GM23338 (cell line): Measurements from ENCODE around the gene POFUT2. TPM values are rescaled to one million over a fixed set of nuclear protein-coding genes. Genes with fewer than 3 reads are reported as not detected.
A peak's percentile ranks its signal among the peaks of the same experiment; 100 is the strongest.

Source experiments
- ATAC-seq: fragments of 200-7000 bp; cut with Tn5 transposase; 3 replicates; pipeline ENCODE4 v1.9.1; 2020
- DNase-seq: peaks from one replicate; pipeline ENCODE4 v3.0.0-alpha.2; 2015; ENCODE audit warnings: low spot score
- H2AFZ ChIP-seq: fragments of 200-600 bp; sonication (generic); 2 replicates; pipeline ENCODE4 v1.8.0; 2016; ENCODE audit warnings: antibody characterized with exemption, mild to moderate bottlenecking, moderate library complexity
- H3F3A ChIP-seq: fragments of 200-600 bp; sonication (generic); replicated peaks from 2 replicates; pipeline ENCODE4 v1.8.0; 2017; ENCODE audit warnings: antibody characterized with exemption, mixed run types, low read depth
- H3K27ac ChIP-seq: fragments of 200-600 bp; sonication (generic); 2 replicates; pipeline ENCODE4 v1.6.1; 2016; ENCODE audit warnings: low read depth
- H3K27me3 ChIP-seq: fragments of 200-600 bp; sonication (generic); 2 replicates; pipeline ENCODE4 v1.8.0; 2016; ENCODE audit warnings: mild to moderate bottlenecking, mixed run types, moderate library complexity; ENCODE audit not compliant: insufficient read depth
- H3K36me3 ChIP-seq: fragments of 200-600 bp; sonication (generic); 2 replicates; pipeline ENCODE4 v1.8.0; 2016; ENCODE audit warnings: mild to moderate bottlenecking; ENCODE audit not compliant: insufficient read depth
- H3K4me1 ChIP-seq: fragments of 200-600 bp; sonication (generic); 2 replicates; pipeline ENCODE4 v1.8.0; 2016; ENCODE audit warnings: mild to moderate bottlenecking, moderate library complexity; ENCODE audit not compliant: insufficient read depth
- H3K4me2 ChIP-seq: fragments of 200-600 bp; sonication (generic); 2 replicates; pipeline ENCODE4 v1.7.1; 2017; ENCODE audit warnings: mixed run types
- H3K4me3 ChIP-seq: fragments of 200-600 bp; sonication (generic); 2 replicates; pipeline ENCODE4 v1.6.1; 2016; ENCODE audit warnings: mixed run types
- H3K79me2 ChIP-seq: fragments of 200-600 bp; sonication (generic); replicated peaks from 2 replicates; pipeline ENCODE4 v1.8.0; 2017; ENCODE audit warnings: mild to moderate bottlenecking; ENCODE audit not compliant: insufficient read depth
- H3K9me2 ChIP-seq: fragments of 200-600 bp; sonication (generic); 2 replicates; pipeline ENCODE4 v1.8.0; 2017; ENCODE audit not compliant: insufficient read depth
- H4K20me1 ChIP-seq: fragments of 200-600 bp; sonication (generic); replicated peaks from 2 replicates; pipeline ENCODE4 v1.8.0; 2017; ENCODE audit warnings: mild to moderate bottlenecking; ENCODE audit not compliant: insufficient read depth
- H3K27ac Mint-ChIP-seq: 2 replicates; pipeline ENCODE4 v1.8.0; 2020; ENCODE audit warnings: inconsistent platforms, mild to moderate bottlenecking, moderate library complexity, mixed read lengths
- H3K27me3 Mint-ChIP-seq: 3 replicates; pipeline ENCODE4 v1.8.0; 2022; ENCODE audit warnings: low read depth, mild to moderate bottlenecking, moderate library complexity, mixed read lengths, inconsistent platforms; ENCODE audit not compliant: insufficient read depth, poor library complexity
- H3K36me3 Mint-ChIP-seq: 3 replicates; pipeline ENCODE4 v1.8.0; 2021; ENCODE audit warnings: low read depth, mild to moderate bottlenecking, inconsistent platforms, moderate library complexity, mixed read lengths
- H3K4me1 Mint-ChIP-seq: 3 replicates; pipeline ENCODE4 v1.8.0; 2020; ENCODE audit warnings: mild to moderate bottlenecking, inconsistent platforms, mixed read lengths
- H3K4me3 Mint-ChIP-seq: 3 replicates; pipeline ENCODE4 v1.8.0; 2021; ENCODE audit warnings: moderate library complexity, mild to moderate bottlenecking, inconsistent platforms, mixed read lengths
- H3K9me3 Mint-ChIP-seq: 3 replicates; pipeline ENCODE4 v1.8.0; 2020; ENCODE audit warnings: moderate library complexity, mild to moderate bottlenecking, inconsistent platforms, mixed read lengths
- CREB1 ChIP-seq: fragments of 250-450 bp; sonication (Bioruptor Pico); IDR thresholded peaks from 2 replicates; pipeline ENCODE4 v1.5.0; 2020; ENCODE audit warnings: low read depth, mild to moderate bottlenecking, moderate library complexity
- EZH2 ChIP-seq: fragments of 200-600 bp; sonication (generic); IDR thresholded peaks from one replicate; pipeline ENCODE4 v1.8.0; 2017; ENCODE audit warnings: antibody characterized with exemption, mild to moderate bottlenecking, low read depth; ENCODE audit not compliant: unreplicated experiment
- EZH2phosphoT487 ChIP-seq: fragments of 200-600 bp; sonication (generic); IDR thresholded peaks from one replicate; pipeline ENCODE4 v1.8.1; 2018; ENCODE audit warnings: antibody characterized with exemption; ENCODE audit not compliant: unreplicated experiment
- JUNB ChIP-seq: IDR thresholded peaks from one replicate; pipeline ENCODE4 v1.6.1; 2016; ENCODE audit warnings: antibody characterized with exemption; ENCODE audit not compliant: unreplicated experiment
- NANOG ChIP-seq: IDR thresholded peaks from 2 replicates; pipeline ENCODE4 v1.6.1; 2016; ENCODE audit warnings: antibody characterized with exemption, borderline replicate concordance
- POLR2AphosphoS5 ChIP-seq: IDR thresholded peaks from 2 replicates; pipeline ENCODE4 v1.6.1; 2016; ENCODE audit warnings: antibody characterized with exemption, low read depth
- ZNF114 ChIP-seq: fragments of 250-450 bp; sonication (Bioruptor Pico); IDR thresholded peaks from 2 replicates; pipeline ENCODE4 v1.5.0; 2020; ENCODE audit warnings: mild to moderate bottlenecking, moderate library complexity
- ZNF331 ChIP-seq: fragments of 250-450 bp; sonication (Bioruptor Pico); IDR thresholded peaks from 2 replicates; pipeline ENCODE4 v1.5.0; 2020; ENCODE audit warnings: low read depth, mild to moderate bottlenecking, moderate library complexity
- polyA plus RNA-seq: library from polyadenylated mRNA; unstranded; fragments of >200 nt; fragmentation: Nextera tagmentation; extraction: Ambion mirVana; gene quantifications from 2 replicates; pipeline ENCODE4 v1.2.1, GENCODE V29; 2016
- total RNA-seq: library from RNA; depleted of rRNA; stranded (reverse); fragments of >200 nt; shearing (Covaris generic); gene quantifications from 2 replicates; pipeline ENCODE4 v1.2.3, GENCODE V29; 2014
- TF ChIP-seq, protein P1 (sequence below), 2 experiments: fragments of 200-600 bp in 1 of 2; sonication (generic) in 1 of 2; conservative IDR thresholded peaks; 2 replicates each; pipeline versions ENCODE4 v1.5.1 to v1.6.1; 2016 to 2017; ENCODE audit warnings: antibody characterized with exemption in 2 of 2, low read depth in 2 of 2, mild to moderate bottlenecking in 2 of 2, moderate library complexity in 1 of 2
- TF ChIP-seq, protein P2 (sequence below): IDR thresholded peaks from one replicate; pipeline ENCODE4 v1.6.1; 2018; ENCODE audit warnings: antibody characterized with exemption; ENCODE audit not compliant: unreplicated experiment

Gene POFUT2
- total and polyA plus RNA-seq, 2 experiments from 2014 or later: 12.1 to 34.5 TPM

DNA sequence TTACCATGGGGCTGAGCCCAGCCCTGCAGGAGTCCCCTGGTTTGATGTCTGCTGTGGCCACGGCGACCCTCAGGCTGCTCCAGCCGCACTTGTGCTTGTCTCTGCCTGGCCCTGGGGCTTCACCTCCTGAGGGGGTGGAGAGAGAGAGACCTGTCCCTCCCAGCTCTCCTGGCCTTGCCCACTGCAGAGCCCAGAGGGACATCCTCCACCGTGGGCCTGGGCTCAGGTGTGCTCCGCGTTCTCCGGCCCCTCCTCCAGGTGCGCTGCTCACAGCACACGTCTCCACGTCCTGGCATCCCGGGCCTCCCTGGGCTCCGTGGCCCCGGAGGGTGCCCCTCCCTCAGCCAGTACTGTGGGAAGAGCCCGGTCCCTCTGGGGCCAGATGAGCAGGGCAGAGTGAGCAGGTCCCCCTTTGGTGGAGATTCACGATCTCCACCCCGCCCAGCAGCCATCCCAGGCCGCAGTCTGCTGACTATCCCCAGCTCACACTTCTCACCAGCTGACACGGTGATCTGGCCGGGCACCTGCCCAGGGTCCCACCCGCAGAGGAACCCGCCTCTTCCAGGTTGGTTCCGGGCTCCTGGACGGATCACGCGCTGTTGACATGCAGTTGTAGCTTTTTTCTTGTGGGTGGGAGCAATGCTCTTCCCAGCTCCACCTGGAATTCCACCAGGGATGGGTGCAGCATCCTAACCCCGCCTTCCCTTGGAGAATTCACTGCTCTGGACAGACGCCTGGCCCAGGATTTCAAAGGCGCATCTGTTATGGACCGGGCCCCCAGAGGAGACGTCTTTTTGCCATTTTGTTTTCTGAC, 41.8 kb upstream of the POFUT2 start:
- no peak overlapping the region for H3K4me2 ChIP-seq
- no peak for ATAC-seq
- Mint-ChIP-seq H3K27ac (peak overlapping the region; percentile 61; the same call in 1 of the 2 replicates), H3K27me3 (peaks cover 21% of the 10 kb centered on the region), H3K4me3 (no peak overlapping the region), H3K9me3 (peaks cover 1% of the 10 kb centered on the region), H3K4me1 (peaks cover 26% of the 10 kb centered on the region), H3K36me3 (peaks cover under 1% of the 10 kb centered on the region; the same call in 1 of the 3 replicates)
- TF ChIP-seq JUNB (no peak), POLR2AphosphoS5 (no peak), EZH2phosphoT487 (no peak), CREB1 (CRISPR knock-in tag) (no peak), NANOG (no peak), EZH2 (no peak), ZNF114 (CRISPR knock-in tag) (no peak)
- H3K36me3 ChIP-seq: no peaks in the 10 kb centered on the region
- H3F3A ChIP-seq: no peaks in the 10 kb centered on the region
- no peaks in the 10 kb centered on the region for H3K27me3 ChIP-seq
- H3K4me3 ChIP-seq: no peak overlapping the region
- 0 out of 2 replicates have a peak overlapping the region, but pooled peaks have one; percentile 39 for H3K27ac ChIP-seq
- no peaks in the 10 kb centered on the region; the same call in 1 of the 2 replicates for H3K4me1 ChIP-seq
- H2AFZ ChIP-seq: no peak overlapping the region
- DNase-seq: no peak
- H4K20me1 ChIP-seq: no peaks in the 10 kb centered on the region
- no peaks in the 10 kb centered on the region for H3K79me2 ChIP-seq
- no peaks in the 10 kb centered on the region for H3K9me2 ChIP-seq

DNA sequence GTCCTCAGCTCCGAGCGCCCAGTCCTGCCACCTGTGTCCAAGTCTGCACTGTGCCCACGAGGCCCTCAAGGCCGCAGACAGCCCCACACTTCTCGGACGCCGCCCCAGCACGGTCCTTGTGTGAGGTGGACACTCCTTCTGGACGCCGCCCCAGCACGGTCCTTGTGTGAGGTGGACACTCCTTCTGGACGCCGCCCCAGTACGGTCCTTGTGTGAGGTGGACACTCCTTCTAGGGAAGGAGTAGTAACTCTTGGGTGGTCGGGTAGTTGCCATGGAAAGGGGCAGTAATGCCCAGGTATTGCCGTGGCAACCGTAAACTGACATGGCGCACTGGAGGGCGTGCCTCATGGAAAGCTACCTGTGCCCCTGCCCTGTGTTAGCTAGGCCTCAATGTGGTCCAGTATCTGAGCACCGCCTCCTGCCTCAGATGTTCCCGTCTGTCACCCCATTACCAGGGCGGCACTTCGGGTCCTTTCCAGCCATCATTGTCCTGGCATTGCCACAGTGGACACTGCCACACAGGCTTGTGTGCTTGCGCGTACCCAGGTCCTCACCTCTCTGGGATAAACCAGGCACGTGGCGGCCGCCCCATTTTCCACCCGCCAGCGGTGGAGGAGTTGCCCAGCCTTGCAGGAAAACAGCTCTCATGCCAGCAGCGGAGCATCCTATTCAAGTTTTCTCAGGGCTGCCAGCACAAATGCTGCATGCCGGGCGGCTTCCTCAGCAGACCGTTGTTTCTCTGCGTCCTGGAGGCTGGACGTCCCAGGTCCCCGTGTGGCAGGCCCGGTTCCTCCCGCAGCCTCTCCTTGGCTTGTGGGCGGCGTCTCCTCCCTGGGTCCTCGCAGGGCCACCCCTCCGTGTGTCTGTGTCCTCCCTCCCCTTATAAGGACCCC, 40.8 kb upstream of the POFUT2 start:
- Histone ChIP-seq H4K20me1 (no peaks in the 10 kb centered on the region), H3K9me2 (no peaks in the 10 kb centered on the region), H3K4me2 (no peak overlapping the region), H3K36me3 (no peaks in the 10 kb centered on the region), H3K79me2 (no peaks in the 10 kb centered on the region), H3K27ac (no peak overlapping the region), H3K4me3 (no peak overlapping the region), H3K4me1 (no peaks in the 10 kb centered on the region; the same call in 1 of the 2 replicates), H3F3A (no peaks in the 10 kb centered on the region), H3K27me3 (no peaks in the 10 kb centered on the region), H2AFZ (no peak overlapping the region)
- no peak for DNase-seq
- no peak overlapping the region for H3K27ac Mint-ChIP-seq
- H3K4me1 Mint-ChIP-seq: peaks cover 18% of the 10 kb centered on the region
- TF ChIP-seq, protein P1, sequence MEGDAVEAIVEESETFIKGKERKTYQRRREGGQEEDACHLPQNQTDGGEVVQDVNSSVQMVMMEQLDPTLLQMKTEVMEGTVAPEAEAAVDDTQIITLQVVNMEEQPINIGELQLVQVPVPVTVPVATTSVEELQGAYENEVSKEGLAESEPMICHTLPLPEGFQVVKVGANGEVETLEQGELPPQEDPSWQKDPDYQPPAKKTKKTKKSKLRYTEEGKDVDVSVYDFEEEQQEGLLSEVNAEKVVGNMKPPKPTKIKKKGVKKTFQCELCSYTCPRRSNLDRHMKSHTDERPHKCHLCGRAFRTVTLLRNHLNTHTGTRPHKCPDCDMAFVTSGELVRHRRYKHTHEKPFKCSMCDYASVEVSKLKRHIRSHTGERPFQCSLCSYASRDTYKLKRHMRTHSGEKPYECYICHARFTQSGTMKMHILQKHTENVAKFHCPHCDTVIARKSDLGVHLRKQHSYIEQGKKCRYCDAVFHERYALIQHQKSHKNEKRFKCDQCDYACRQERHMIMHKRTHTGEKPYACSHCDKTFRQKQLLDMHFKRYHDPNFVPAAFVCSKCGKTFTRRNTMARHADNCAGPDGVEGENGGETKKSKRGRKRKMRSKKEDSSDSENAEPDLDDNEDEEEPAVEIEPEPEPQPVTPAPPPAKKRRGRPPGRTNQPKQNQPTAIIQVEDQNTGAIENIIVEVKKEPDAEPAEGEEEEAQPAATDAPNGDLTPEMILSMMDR (conservative IDR thresholded peaks at IDR 0.05; ENCODE audit: low read depth in 2 of 2): no peak
- no peak for TF ChIP-seq CREB1 (CRISPR knock-in tag)
- no peak for TF ChIP-seq EZH2
- TF ChIP-seq ZNF114 (CRISPR knock-in tag): no peak
- TF ChIP-seq, protein P2, sequence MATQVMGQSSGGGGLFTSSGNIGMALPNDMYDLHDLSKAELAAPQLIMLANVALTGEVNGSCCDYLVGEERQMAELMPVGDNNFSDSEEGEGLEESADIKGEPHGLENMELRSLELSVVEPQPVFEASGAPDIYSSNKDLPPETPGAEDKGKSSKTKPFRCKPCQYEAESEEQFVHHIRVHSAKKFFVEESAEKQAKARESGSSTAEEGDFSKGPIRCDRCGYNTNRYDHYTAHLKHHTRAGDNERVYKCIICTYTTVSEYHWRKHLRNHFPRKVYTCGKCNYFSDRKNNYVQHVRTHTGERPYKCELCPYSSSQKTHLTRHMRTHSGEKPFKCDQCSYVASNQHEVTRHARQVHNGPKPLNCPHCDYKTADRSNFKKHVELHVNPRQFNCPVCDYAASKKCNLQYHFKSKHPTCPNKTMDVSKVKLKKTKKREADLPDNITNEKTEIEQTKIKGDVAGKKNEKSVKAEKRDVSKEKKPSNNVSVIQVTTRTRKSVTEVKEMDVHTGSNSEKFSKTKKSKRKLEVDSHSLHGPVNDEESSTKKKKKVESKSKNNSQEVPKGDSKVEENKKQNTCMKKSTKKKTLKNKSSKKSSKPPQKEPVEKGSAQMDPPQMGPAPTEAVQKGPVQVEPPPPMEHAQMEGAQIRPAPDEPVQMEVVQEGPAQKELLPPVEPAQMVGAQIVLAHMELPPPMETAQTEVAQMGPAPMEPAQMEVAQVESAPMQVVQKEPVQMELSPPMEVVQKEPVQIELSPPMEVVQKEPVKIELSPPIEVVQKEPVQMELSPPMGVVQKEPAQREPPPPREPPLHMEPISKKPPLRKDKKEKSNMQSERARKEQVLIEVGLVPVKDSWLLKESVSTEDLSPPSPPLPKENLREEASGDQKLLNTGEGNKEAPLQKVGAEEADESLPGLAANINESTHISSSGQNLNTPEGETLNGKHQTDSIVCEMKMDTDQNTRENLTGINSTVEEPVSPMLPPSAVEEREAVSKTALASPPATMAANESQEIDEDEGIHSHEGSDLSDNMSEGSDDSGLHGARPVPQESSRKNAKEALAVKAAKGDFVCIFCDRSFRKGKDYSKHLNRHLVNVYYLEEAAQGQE: no peak
- TF ChIP-seq JUNB: no peak
- no peak for TF ChIP-seq ZNF331 (CRISPR knock-in tag)
- peaks cover 8% of the 10 kb centered on the region for H3K9me3 Mint-ChIP-seq
- no peak overlapping the region for H3K4me3 Mint-ChIP-seq
- H3K36me3 Mint-ChIP-seq: peaks cover 5% of the 10 kb centered on the region; the same call in 1 of the 3 replicates
- peaks cover 20% of the 10 kb centered on the region for H3K27me3 Mint-ChIP-seq
- no peak for ATAC-seq
